ENCODE data around the gene HTR3E. TPM values are rescaled to one million over a fixed set of nuclear protein-coding genes. Genes with fewer than 3 reads are reported as not detected.
A peak's percentile ranks its signal among the peaks of the same experiment; 100 is the strongest.

HTR3E gene
- total RNA-seq, 3 donors from 2014 or later (not counting 1 experiment from before 2014, with no cell fraction given), result not detected

DNA sequence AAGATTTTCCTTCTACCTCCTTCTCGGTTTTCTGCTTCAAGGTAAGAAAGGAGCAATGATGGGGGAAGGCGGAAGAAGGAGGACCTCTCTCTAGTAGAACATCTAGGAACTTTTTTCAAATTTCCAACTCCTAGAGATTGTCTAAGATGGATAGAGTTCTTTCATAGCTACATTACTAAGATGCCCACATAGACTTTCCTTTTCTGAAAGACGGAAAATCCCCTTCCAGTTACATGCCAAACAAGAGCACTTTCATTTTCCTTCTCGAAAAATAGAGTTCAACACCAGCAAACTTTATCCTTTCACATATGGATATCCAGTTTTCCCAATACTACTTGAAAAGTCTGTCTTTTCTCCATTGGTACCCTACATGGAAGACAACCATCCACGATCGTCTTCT lies 692 bp downstream of the HTR3E start:
- no peak for DNase-seq
- H3K9me3 Mint-ChIP-seq, result no peaks in the 10 kb centered on the region
- intact Hi-C loops (cut with micrococcal nuclease), result no loop called here
- no peak overlapping the region for H3K4me3 Mint-ChIP-seq
- no peaks in the 10 kb centered on the region for H3K36me3 Mint-ChIP-seq
- Histone ChIP-seq H3K27ac (ENCODE audit: low read length) (no peak overlapping the region), H3K36me3 (ENCODE audit: control insufficient read depth, insufficient read depth, low read length) (no peaks in the 10 kb centered on the region), H3K27me3 (ENCODE audit: control insufficient read depth, insufficient read depth, low read length) (peaks cover 2% of the 10 kb centered on the region), H3K9me3 (ENCODE audit: control insufficient read depth, insufficient read depth, low read length) (peaks cover 5% of the 10 kb centered on the region), H3K4me3 (ENCODE audit: low read length) (no peak overlapping the region), H3K4me1 (ENCODE audit: control insufficient read depth, insufficient read depth, low read length) (no peaks in the 10 kb centered on the region)
- TF ChIP-seq, protein P1, sequence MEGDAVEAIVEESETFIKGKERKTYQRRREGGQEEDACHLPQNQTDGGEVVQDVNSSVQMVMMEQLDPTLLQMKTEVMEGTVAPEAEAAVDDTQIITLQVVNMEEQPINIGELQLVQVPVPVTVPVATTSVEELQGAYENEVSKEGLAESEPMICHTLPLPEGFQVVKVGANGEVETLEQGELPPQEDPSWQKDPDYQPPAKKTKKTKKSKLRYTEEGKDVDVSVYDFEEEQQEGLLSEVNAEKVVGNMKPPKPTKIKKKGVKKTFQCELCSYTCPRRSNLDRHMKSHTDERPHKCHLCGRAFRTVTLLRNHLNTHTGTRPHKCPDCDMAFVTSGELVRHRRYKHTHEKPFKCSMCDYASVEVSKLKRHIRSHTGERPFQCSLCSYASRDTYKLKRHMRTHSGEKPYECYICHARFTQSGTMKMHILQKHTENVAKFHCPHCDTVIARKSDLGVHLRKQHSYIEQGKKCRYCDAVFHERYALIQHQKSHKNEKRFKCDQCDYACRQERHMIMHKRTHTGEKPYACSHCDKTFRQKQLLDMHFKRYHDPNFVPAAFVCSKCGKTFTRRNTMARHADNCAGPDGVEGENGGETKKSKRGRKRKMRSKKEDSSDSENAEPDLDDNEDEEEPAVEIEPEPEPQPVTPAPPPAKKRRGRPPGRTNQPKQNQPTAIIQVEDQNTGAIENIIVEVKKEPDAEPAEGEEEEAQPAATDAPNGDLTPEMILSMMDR (IDR thresholded peaks at IDR 0.05), result no peak
- ATAC-seq, result no peak
- H3K27ac Mint-ChIP-seq, result no peak overlapping the region
- H3K4me1 Mint-ChIP-seq, result no peaks in the 10 kb centered on the region
- H3K27me3 Mint-ChIP-seq (ENCODE audit: low read depth in 2 of 2), result peaks cover 0 to 8% of the 10 kb centered on the region in 2 donors
- WGBS (ENCODE audit: insufficient coverage), result 88% methylated on average over 4 of the region's 6 CpGs

DNA sequence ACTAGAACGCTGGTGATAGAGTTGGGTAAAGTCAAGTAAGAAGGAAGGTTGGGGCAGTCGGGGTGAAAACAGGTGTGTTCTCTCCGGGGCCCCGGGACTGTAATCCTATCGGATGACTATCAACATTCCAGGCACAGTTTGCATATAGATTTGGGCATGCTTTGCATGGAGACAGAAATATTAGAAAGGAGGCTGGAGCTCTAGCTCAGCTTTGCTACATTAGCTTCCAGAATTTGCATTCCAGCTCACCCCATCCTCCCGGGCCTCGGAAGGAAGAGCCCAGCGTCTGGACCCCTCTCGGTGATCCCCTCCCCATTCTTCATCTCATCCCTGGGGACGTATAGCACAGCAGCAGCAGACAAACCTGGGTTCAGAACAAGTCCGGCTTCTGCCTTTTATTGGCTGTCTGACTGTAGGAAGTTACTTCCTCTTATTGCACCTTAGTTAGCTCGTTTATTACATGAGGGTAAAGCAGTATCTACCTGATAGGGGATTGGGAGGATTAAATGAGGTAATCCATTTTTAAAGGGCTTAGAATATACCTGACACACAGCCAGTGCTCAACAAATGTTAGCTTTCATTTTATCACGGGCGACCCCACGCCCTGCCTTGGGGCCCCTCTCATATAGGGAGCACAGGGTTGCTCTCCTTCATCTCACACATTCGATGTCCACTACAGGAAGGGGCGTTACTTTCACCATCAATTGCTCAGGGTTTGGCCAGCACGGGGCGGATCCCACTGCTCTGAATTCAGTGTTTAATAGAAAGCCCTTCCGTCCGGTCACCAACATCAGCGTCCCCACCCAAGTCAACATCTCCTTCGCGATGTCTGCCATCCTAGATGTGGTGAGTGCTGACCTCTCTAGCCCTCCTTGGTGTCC lies 3.2 kb downstream of the HTR3E start:
- H3K9me3 ChIP-seq (ENCODE audit: control insufficient read depth, insufficient read depth, low read length), result no peaks in the 10 kb centered on the region
- intact Hi-C loops (cut with micrococcal nuclease), result no loop called here
- H3K36me3 Mint-ChIP-seq, result no peaks in the 10 kb centered on the region
- no peak overlapping the region for H3K27ac Mint-ChIP-seq
- no peaks in the 10 kb centered on the region for H3K9me3 Mint-ChIP-seq
- ATAC-seq, result peak in 1 of 3 donors; percentile 17
- TF ChIP-seq, protein P1 (IDR thresholded peaks at IDR 0.05), result no peak
- no peak for DNase-seq
- H3K4me3 Mint-ChIP-seq, result no peak overlapping the region
- no peak overlapping the region for H3K4me3 ChIP-seq (ENCODE audit: low read length)
- WGBS (ENCODE audit: insufficient coverage), result 75% methylated on average over 23 of the region's 24 CpGs
- peaks cover 0 to 8% of the 10 kb centered on the region in 2 donors for H3K27me3 Mint-ChIP-seq (ENCODE audit: low read depth in 2 of 2)
- no peaks in the 10 kb centered on the region for H3K4me1 Mint-ChIP-seq
- H3K4me1 ChIP-seq (ENCODE audit: control insufficient read depth, insufficient read depth, low read length), result no peaks in the 10 kb centered on the region
- H3K27ac ChIP-seq (ENCODE audit: low read length), result no peak overlapping the region
- peaks cover 2% of the 10 kb centered on the region for H3K27me3 ChIP-seq (ENCODE audit: control insufficient read depth, insufficient read depth, low read length)
- no peaks in the 10 kb centered on the region for H3K36me3 ChIP-seq (ENCODE audit: control insufficient read depth, insufficient read depth, low read length)

DNA sequence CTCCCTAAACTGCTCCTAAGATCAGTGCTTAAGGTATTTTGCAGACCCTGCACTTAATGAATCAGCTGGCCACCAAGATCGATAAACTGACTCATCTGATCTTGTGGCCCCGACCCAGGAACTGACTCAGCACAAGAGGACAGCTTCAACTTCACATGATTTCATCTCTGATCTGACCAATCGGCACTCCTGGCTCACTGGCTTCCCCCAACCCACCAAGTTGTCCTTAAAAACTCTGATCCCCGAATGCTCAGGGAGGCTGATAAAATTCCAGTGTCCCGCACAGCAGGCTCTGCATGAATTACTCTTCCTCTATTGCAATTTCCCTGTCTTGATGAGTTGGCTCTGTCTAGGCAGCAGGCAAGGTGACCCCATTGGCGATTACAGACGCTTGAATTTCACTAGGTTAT lies 13.5 kb downstream of the HTR3E start:
- ATAC-seq, result no peak
- no peak for DNase-seq
- Histone ChIP-seq H3K27me3 (ENCODE audit: control insufficient read depth, insufficient read depth, low read length) (no peaks in the 10 kb centered on the region), H3K9me3 (ENCODE audit: control insufficient read depth, insufficient read depth, low read length) (no peaks in the 10 kb centered on the region), H3K4me1 (ENCODE audit: control insufficient read depth, insufficient read depth, low read length) (no peaks in the 10 kb centered on the region), H3K36me3 (ENCODE audit: control insufficient read depth, insufficient read depth, low read length) (no peaks in the 10 kb centered on the region), H3K27ac (ENCODE audit: low read length) (no peak overlapping the region), H3K4me3 (ENCODE audit: low read length) (no peak overlapping the region)
- no peaks in the 10 kb centered on the region for H3K36me3 Mint-ChIP-seq
- TF ChIP-seq, protein P1 (IDR thresholded peaks at IDR 0.05), result no peak
- 83% methylated on average over 7 of the region's 7 CpGs for WGBS (ENCODE audit: insufficient coverage)
- peaks cover 7 to 15% of the 10 kb centered on the region in 2 donors for H3K27me3 Mint-ChIP-seq (ENCODE audit: low read depth in 2 of 2)
- no peaks in the 10 kb centered on the region for H3K4me1 Mint-ChIP-seq
- H3K9me3 Mint-ChIP-seq, result no peaks in the 10 kb centered on the region
- no peak overlapping the region for H3K4me3 Mint-ChIP-seq
- H3K27ac Mint-ChIP-seq, result no peak overlapping the region
- intact Hi-C loops (cut with micrococcal nuclease), result no loop called here
